ENCODE data around the gene TAS2R5. TPM values are rescaled to one million over a fixed set of nuclear protein-coding genes. Genes with fewer than 3 reads are reported as not detected.

The TAS2R5 gene
- total RNA-seq, 1 experiment from 2014 or later: 0.50 TPM

Other genes with a start within 250 kb of the TAS2R5 start
- 65.2 and 69.3 TPM in 2 replicates for gene AGK, start 238.8 kb upstream of the TAS2R5 start, total RNA-seq (2014; rRNA removed; shearing (Covaris generic))
- 9.2 and 11.5 TPM in 2 replicates for gene DENND11, start 88.1 kb upstream of the TAS2R5 start, total RNA-seq (2014; rRNA removed; shearing (Covaris generic))
- gene WEE2, start 81.9 kb upstream of the TAS2R5 start, total RNA-seq (2014; rRNA removed; shearing (Covaris generic)): 0.27 TPM in 1 of 2 replicates, not detected in the other
- 360 and 362 TPM in 2 replicates for gene SSBP1, start 51.9 kb upstream of the TAS2R5 start, total RNA-seq (2014; rRNA removed; shearing (Covaris generic))
- 0.78 and 0.84 TPM in 2 replicates for gene TAS2R3, start 26.1 kb upstream of the TAS2R5 start, total RNA-seq (2014; rRNA removed; shearing (Covaris generic))
- gene TAS2R4, start 13.5 kb upstream of the TAS2R5 start, total RNA-seq (2014; rRNA removed; shearing (Covaris generic)): 1.2 and 1.3 TPM in 2 replicates
- not detected in 2 replicates for gene PRSS37, start 51.3 kb downstream of the TAS2R5 start, total RNA-seq (2014; rRNA removed; shearing (Covaris generic))
- gene OR9A4, start 126.2 kb downstream of the TAS2R5 start, total RNA-seq (2014; rRNA removed; shearing (Covaris generic)): not detected in 2 replicates
- gene CLEC5A, start 156.8 kb downstream of the TAS2R5 start, total RNA-seq (2014; rRNA removed; shearing (Covaris generic)): not detected in 2 replicates
- not detected in 2 replicates for gene TAS2R38, start 183.6 kb downstream of the TAS2R5 start, total RNA-seq (2014; rRNA removed; shearing (Covaris generic))
- not detected in 2 replicates for gene MGAM, start 205.7 kb downstream of the TAS2R5 start, total RNA-seq (2014; rRNA removed; shearing (Covaris generic))